B cell (primary cell): ENCODE measurements around the gene DNHD1. TPM values are rescaled to one million over a fixed set of nuclear protein-coding genes. Genes with fewer than 3 reads are reported as not detected.

Experiments used
- ATAC-seq: fragments of 200-7000 bp; cut with Tn5 transposase; one replicate; pipeline ENCODE4 v1.10.0; 2021; ENCODE audit warnings: low read depth, mild to moderate bottlenecking, moderate number of reproducible peaks, moderate library complexity
- CTCF ChIA-PET: fragments of 350-600 bp; sonication (Branson Sonifier 250); formaldehyde crosslinking; loops from one replicate; lab custom pipeline; 2021; ENCODE audit warnings: antibody characterized with exemption, inconsistent platforms; lab: Charles Lee
- POLR2A ChIA-PET: fragments of 350-600 bp; sonication (Branson Sonifier 250); formaldehyde crosslinking; loops from one replicate; lab custom pipeline; 2021; ENCODE audit warnings: antibody characterized with exemption; lab: Charles Lee
- DNase-seq: peaks from one replicate; pipeline ENCODE4 v3.0.0; 2013
- H2AFZ ChIP-seq: 2 replicates; pipeline ENCODE4 v1.6.1; 2012; ENCODE audit warnings: mild to moderate bottlenecking, low read depth, low read length; ENCODE audit not compliant: insufficient read depth, poor library complexity, severe bottlenecking
- H3K27ac ChIP-seq, 2 donors: 1 replicate in 1 of 2; 2 replicates in 1 of 2; pipeline ENCODE4 v1.5.1; 2012 to 2013; ENCODE audit warnings: low read length in 2 of 2, mild to moderate bottlenecking in 2 of 2, moderate library complexity in 1 of 2
- H3K27me3 ChIP-seq, 4 experiments: fragments of 200-600 bp in 1 of 4; sonication (generic) in 1 of 4; replicated peaks in 1 of 4; 1 replicate in 2 of 4; 2 replicates in 2 of 4; pipeline versions ENCODE4 v1.6.1 to v1.7.0; 2013 to 2016; ENCODE audit warnings: low read length in 3 of 4, mild to moderate bottlenecking in 2 of 4, mixed read lengths in 1 of 4, moderate library complexity in 1 of 4; ENCODE audit not compliant: insufficient read depth in 4 of 4, control insufficient read depth in 3 of 4; ENCODE audit errors: control extremely low read depth in 1 of 4
- H3K36me3 ChIP-seq, 2 experiments: replicated peaks in 1 of 2; 1 replicate in 1 of 2; 2 replicates in 1 of 2; pipeline versions ENCODE4 v1.6.1 to v1.7.1; 2013; ENCODE audit warnings: low read length in 1 of 2; ENCODE audit not compliant: insufficient read depth in 2 of 2, control insufficient read depth in 1 of 2; ENCODE audit errors: control extremely low read depth in 1 of 2, extremely low read depth in 1 of 2
- H3K4me1 ChIP-seq, 2 donors: fragments of 200-600 bp in 1 of 2; sonication (generic) in 1 of 2; 1 replicate in 1 of 2; 2 replicates in 1 of 2; pipeline versions ENCODE4 v1.5.1 to v1.6.1; 2013 to 2017; ENCODE audit warnings: low read length in 2 of 2; ENCODE audit not compliant: control insufficient read depth in 2 of 2, insufficient read depth in 2 of 2
- H3K4me2 ChIP-seq: replicated peaks from 2 replicates; pipeline ENCODE3; 2012; ENCODE audit warnings: mild to moderate bottlenecking, low read depth, low read length; ENCODE audit not compliant: poor library complexity, severe bottlenecking
- H3K4me3 ChIP-seq, 5 experiments: fragments of 200-600 bp in 1 of 5; sonication (generic) in 1 of 5; 1 replicate in 3 of 5; 2 replicates in 2 of 5; pipeline versions ENCODE4 v1.5.1 to v1.7.0; 2011 to 2016; ENCODE audit warnings: low read length in 4 of 5, mild to moderate bottlenecking in 4 of 5, low read depth in 2 of 5, control low read depth in 1 of 5, moderate library complexity in 1 of 5; ENCODE audit not compliant: insufficient read depth in 1 of 5; ENCODE audit errors: control extremely low read depth in 1 of 5, extremely low read depth in 1 of 5
- H3K79me2 ChIP-seq: fragments of 200-600 bp; sonication (generic); one replicate; pipeline ENCODE4 v1.6.0; 2016; ENCODE audit warnings: low read length; ENCODE audit not compliant: control insufficient read depth, insufficient read depth
- H3K9ac ChIP-seq: fragments of 200-600 bp; sonication (generic); 2 replicates; pipeline ENCODE4 v1.6.1; 2017; ENCODE audit warnings: mild to moderate bottlenecking, low read length, moderate library complexity
- H3K9me3 ChIP-seq, 3 donors: one replicate each; pipeline versions ENCODE4 v1.6.1 to v1.7.1; 2013; ENCODE audit warnings: low read length in 2 of 3; ENCODE audit not compliant: control insufficient read depth in 2 of 3, insufficient read depth in 1 of 3; ENCODE audit errors: control extremely low read depth in 1 of 3
- H4K20me1 ChIP-seq: 2 replicates; pipeline ENCODE4 v1.6.0; 2012; ENCODE audit warnings: mild to moderate bottlenecking, low read length; ENCODE audit not compliant: insufficient read depth, control insufficient read depth, poor library complexity, severe bottlenecking
- H3K27ac Mint-ChIP-seq: one replicate; pipeline ENCODE4 v1.8.0; 2021; ENCODE audit warnings: mixed read lengths
- H3K27me3 Mint-ChIP-seq: one replicate; pipeline ENCODE4 v1.8.0; 2021; ENCODE audit warnings: mixed read lengths
- H3K4me1 Mint-ChIP-seq: one replicate; pipeline ENCODE4 v1.8.0; 2021; ENCODE audit warnings: mixed read lengths
- H3K4me3 Mint-ChIP-seq: one replicate; pipeline ENCODE4 v1.8.0; 2021; ENCODE audit warnings: mixed read lengths
- H3K9me3 Mint-ChIP-seq: one replicate; pipeline ENCODE4 v1.8.0; 2022; ENCODE audit warnings: mixed read lengths; ENCODE audit not compliant: insufficient read depth
- EZH2 ChIP-seq: IDR thresholded peaks from 2 replicates; pipeline ENCODE4 v1.6.1; 2012; ENCODE audit warnings: borderline replicate concordance, low read depth, mild to moderate bottlenecking, moderate library complexity, low read length; ENCODE audit not compliant: insufficient read depth, poor library complexity, severe bottlenecking
- WGBS: methylation state at CpG from one replicate; pipeline ENCODE4 v1.1.5; 2013; ENCODE audit warnings: missing lambda C conversion rate; ENCODE audit not compliant: insufficient coverage; 5-methylcytosine and 5-hydroxymethylcytosine counted together
- intact Hi-C: fragments of 100-400 bp; cut with micrococcal nuclease; formaldehyde crosslinking; loops from one replicate; pipeline ENCODE4 v1.10.0; 2022
- polyA plus RNA-seq: library from polyadenylated mRNA; depleted of rRNA; stranded (reverse); fragments of >200 nt; gene quantifications from 2 replicates; pipeline ENCODE4 v1.2.3, GENCODE V29; 2012
- total RNA-seq, 2 donors: library from RNA; stranded (reverse); fragments of 120-200 nt in 1 of 2; gene quantifications; 1 replicate in 1 of 2; 2 replicates in 1 of 2; pipeline versions ENCODE4 v1.2.3 to v1.2.4, GENCODE V29; 2013 to 2022
- TF ChIP-seq, protein P1 (sequence below): fragments of 200-600 bp; IDR thresholded peaks from one replicate; pipeline ENCODE4 v1.8.0; 2022; ENCODE audit warnings: antibody characterized with exemption, mild to moderate bottlenecking

DNHD1 gene
- total and polyA plus RNA-seq, 2 donors (not counting 1 experiment from before 2014, with no cell fraction given): 53.9 to 58.2 TPM

GRCh38 chr11:6565325-6565724, 68.2 kb downstream of the DNHD1 start:
- CTCF ChIA-PET: interaction anchor here (1.6 kb wide), 1 partner anchor 16 kb away, joined by 3 read pairs; no protein-coding TSS in a partner anchor
- no peaks in the 10 kb centered on the region for H3K4me1 ChIP-seq
- peaks cover 0 to 2% of the 10 kb centered on the region in 2 experiments for H3K36me3 ChIP-seq
- intact Hi-C loops: no loop called here
- H3K4me3 Mint-ChIP-seq: no peak overlapping the region
- no peak overlapping the region for H3K4me3 ChIP-seq
- POLR2A ChIA-PET: no interaction called here
- no peaks in the 10 kb centered on the region for H3K9me3 ChIP-seq
- no peak overlapping the region for H3K4me2 ChIP-seq
- no peaks in the 10 kb centered on the region for H3K9me3 Mint-ChIP-seq
- TF ChIP-seq, protein P1, sequence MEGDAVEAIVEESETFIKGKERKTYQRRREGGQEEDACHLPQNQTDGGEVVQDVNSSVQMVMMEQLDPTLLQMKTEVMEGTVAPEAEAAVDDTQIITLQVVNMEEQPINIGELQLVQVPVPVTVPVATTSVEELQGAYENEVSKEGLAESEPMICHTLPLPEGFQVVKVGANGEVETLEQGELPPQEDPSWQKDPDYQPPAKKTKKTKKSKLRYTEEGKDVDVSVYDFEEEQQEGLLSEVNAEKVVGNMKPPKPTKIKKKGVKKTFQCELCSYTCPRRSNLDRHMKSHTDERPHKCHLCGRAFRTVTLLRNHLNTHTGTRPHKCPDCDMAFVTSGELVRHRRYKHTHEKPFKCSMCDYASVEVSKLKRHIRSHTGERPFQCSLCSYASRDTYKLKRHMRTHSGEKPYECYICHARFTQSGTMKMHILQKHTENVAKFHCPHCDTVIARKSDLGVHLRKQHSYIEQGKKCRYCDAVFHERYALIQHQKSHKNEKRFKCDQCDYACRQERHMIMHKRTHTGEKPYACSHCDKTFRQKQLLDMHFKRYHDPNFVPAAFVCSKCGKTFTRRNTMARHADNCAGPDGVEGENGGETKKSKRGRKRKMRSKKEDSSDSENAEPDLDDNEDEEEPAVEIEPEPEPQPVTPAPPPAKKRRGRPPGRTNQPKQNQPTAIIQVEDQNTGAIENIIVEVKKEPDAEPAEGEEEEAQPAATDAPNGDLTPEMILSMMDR: no peak
- TF ChIP-seq EZH2: no peak
- no peak overlapping the region for H3K27ac Mint-ChIP-seq
- H3K79me2 ChIP-seq: no peaks in the 10 kb centered on the region
- H2AFZ ChIP-seq: no peak overlapping the region
- ATAC-seq: no peak
- H3K9ac ChIP-seq: no peak overlapping the region
- H4K20me1 ChIP-seq: no peaks in the 10 kb centered on the region
- no peaks in the 10 kb centered on the region for H3K4me1 Mint-ChIP-seq
- no peak overlapping the region for H3K27ac ChIP-seq
- no peak for DNase-seq
- H3K27me3 Mint-ChIP-seq: no peaks in the 10 kb centered on the region
- no CpG with 5 or more reads among the region's 2 CpGs for WGBS
- no peaks in the 10 kb centered on the region for H3K27me3 ChIP-seq

GRCh38 chr11:6565988-6566703, 69.1 kb downstream of the DNHD1 start:
- no peaks in the 10 kb centered on the region for H3K36me3 ChIP-seq
- H3K4me2 ChIP-seq: no peak overlapping the region
- H3K9me3 ChIP-seq: no peaks in the 10 kb centered on the region
- no peaks in the 10 kb centered on the region for H3K79me2 ChIP-seq
- Mint-ChIP-seq H3K9me3 (no peaks in the 10 kb centered on the region), H3K27ac (no peak overlapping the region), H3K27me3 (no peaks in the 10 kb centered on the region), H3K4me1 (no peaks in the 10 kb centered on the region), H3K4me3 (no peak overlapping the region)
- no peak overlapping the region for H3K9ac ChIP-seq
- no peaks in the 10 kb centered on the region for H4K20me1 ChIP-seq
- H3K27me3 ChIP-seq: no peaks in the 10 kb centered on the region
- TF ChIP-seq, protein P1: no peak
- TF ChIP-seq EZH2: no peak
- WGBS: 100% methylated on average over 4 of the region's 5 CpGs
- ChIA-PET POLR2A (no interaction called here), CTCF (interaction anchor here (1.6 kb wide), 1 partner anchor 16 kb away, joined by 3 read pairs; no protein-coding TSS in a partner anchor)
- intact Hi-C loops: no loop called here
- no peak overlapping the region for H2AFZ ChIP-seq
- ATAC-seq: no peak
- H3K27ac ChIP-seq: no peak overlapping the region
- DNase-seq: no peak
- H3K4me1 ChIP-seq: no peaks in the 10 kb centered on the region
- no peak overlapping the region for H3K4me3 ChIP-seq
